Right atrium auricular region (tissue), 2 donors: ENCODE measurements around the gene RAB11B. TPM values are rescaled to one million over a fixed set of nuclear protein-coding genes. Genes with fewer than 3 reads are reported as not detected.

Experiments used
- DNase-seq: peaks from one replicate; pipeline ENCODE4 v3.0.0-alpha.2; 2019; ENCODE audit warnings: low spot score
- H3K27ac ChIP-seq, 2 donors: fragments of 200-600 bp; sonication (generic); 1 replicate in 1 of 2; 2 replicates in 1 of 2; pipeline ENCODE4 v1.5.1; 2016 to 2019
- H3K27me3 ChIP-seq, 2 donors: fragments of 200-600 bp; sonication (generic); one replicate each; pipeline versions ENCODE4 v1.5.1 to v1.6.0; 2017 to 2019
- H3K36me3 ChIP-seq: fragments of 200-600 bp; sonication (generic); one replicate; pipeline ENCODE4 v1.5.1; 2016
- H3K4me1 ChIP-seq, 2 donors: fragments of 200-600 bp; sonication (generic); one replicate each; pipeline versions ENCODE4 v1.5.1 to v1.6.0; 2017 to 2019
- H3K4me3 ChIP-seq, 2 donors: fragments of 200-600 bp; sonication (generic); 1 replicate in 1 of 2; 2 replicates in 1 of 2; pipeline ENCODE4 v1.5.1; 2017 to 2019; ENCODE audit warnings: mild to moderate bottlenecking in 1 of 2, moderate library complexity in 1 of 2
- H3K9me3 ChIP-seq, 2 donors: fragments of 200-600 bp; sonication (generic); one replicate each; pipeline ENCODE4 v1.5.1; 2019
- CTCF ChIP-seq, 2 donors: fragments of 200-600 bp; sonication (generic); IDR thresholded peaks; one replicate each; pipeline ENCODE4 v1.5.1; 2019; ENCODE audit warnings: antibody characterized with exemption in 2 of 2
- microRNA-seq, 2 donors: library from miRNA; unstranded; fragments of <30 nt; microRNA quantifications; one replicate each; pipeline ENCODE4, GENCODE V29; 2016 to 2017; ENCODE audit warnings: borderline number of aligned reads in 2 of 2, borderline replicate concordance in 1 of 2
- total RNA-seq, 2 donors: library from RNA; depleted of rRNA; stranded (reverse); fragments of >200 nt; gene quantifications; one replicate each; pipeline ENCODE4 v1.1.0, GENCODE V29; 2016

The RAB11B gene
- total RNA-seq, 2 donors from 2014 or later, result 51.0 to 66.0 TPM

GRCh38 chr19:8449830-8450229 is 59.7 kb downstream of the RAB11B start:
- Histone ChIP-seq H3K4me1 (peaks cover 0 to 87% of the 10 kb centered on the region in 2 donors), H3K27ac (no peak overlapping the region), H3K27me3 (no peaks in the 10 kb centered on the region), H3K9me3 (no peaks in the 10 kb centered on the region), H3K4me3 (no peak overlapping the region), H3K36me3 (peaks cover 9% of the 10 kb centered on the region)
- no peak for DNase-seq
- TF ChIP-seq CTCF (IDR thresholded peaks at IDR 0.05), result no peak

GRCh38 chr19:8451377-8451776 is 61.2 kb downstream of the RAB11B start:
- no peak overlapping the region for H3K4me3 ChIP-seq
- H3K9me3 ChIP-seq, result no peaks in the 10 kb centered on the region
- H3K36me3 ChIP-seq, result peaks cover 21% of the 10 kb centered on the region
- H3K4me1 ChIP-seq, result peaks cover 0 to 88% of the 10 kb centered on the region in 2 donors
- no peak for DNase-seq
- TF ChIP-seq CTCF (IDR thresholded peaks at IDR 0.05), result no peak
- H3K27me3 ChIP-seq, result no peaks in the 10 kb centered on the region
- H3K27ac ChIP-seq, result no peak overlapping the region

GRCh38 chr19:8451885-8452284 is 61.7 kb downstream of the RAB11B start:
- no peak for DNase-seq
- peaks cover 0 to 88% of the 10 kb centered on the region in 2 donors for H3K4me1 ChIP-seq
- TF ChIP-seq CTCF (IDR thresholded peaks at IDR 0.05), result no peak
- H3K9me3 ChIP-seq, result no peaks in the 10 kb centered on the region
- H3K27me3 ChIP-seq, result no peaks in the 10 kb centered on the region
- no peak overlapping the region for H3K4me3 ChIP-seq
- H3K36me3 ChIP-seq, result peaks cover 21% of the 10 kb centered on the region
- no peak overlapping the region for H3K27ac ChIP-seq

- no peak for DNase-seq
- H3K4me3 ChIP-seq, result no peak overlapping the region
- H3K36me3 ChIP-seq, result peaks cover 24% of the 10 kb centered on the region
- no peaks in the 10 kb centered on the region for H3K9me3 ChIP-seq
- no peak for TF ChIP-seq CTCF (IDR thresholded peaks at IDR 0.05)
- H3K4me1 ChIP-seq, result peaks cover 0 to 87% of the 10 kb centered on the region in 2 donors
- no peaks in the 10 kb centered on the region for H3K27me3 ChIP-seq
- peak overlapping the region in 1 of 2 donors; percentile 10 for H3K27ac ChIP-seq
Measured at GRCh38 chr19:8452446-8453123, 62.4 kb downstream of the RAB11B start.

GRCh38 chr19:8453616-8454015 is 63.5 kb downstream of the RAB11B start:
- peaks cover 0 to 87% of the 10 kb centered on the region in 2 donors for H3K4me1 ChIP-seq
- no peaks in the 10 kb centered on the region for H3K9me3 ChIP-seq
- no peak for TF ChIP-seq CTCF (IDR thresholded peaks at IDR 0.05)
- H3K36me3 ChIP-seq, result peaks cover 24% of the 10 kb centered on the region
- H3K4me3 ChIP-seq, result no peak overlapping the region
- DNase-seq, result no peak
- no peak overlapping the region for H3K27ac ChIP-seq
- H3K27me3 ChIP-seq, result no peaks in the 10 kb centered on the region

Small RNA genes within 50 kb of the gene (microRNA-seq; reads per million reads assigned to microRNA genes)
- 5.7 to 12.0 reads per million in 2 donors for gene MIR4999

Other genes with a start within 250 kb of the RAB11B start
- not detected for gene FBN3, start 240.8 kb upstream of the RAB11B start, total RNA-seq
- gene CERS4, start 181.0 kb upstream of the RAB11B start, total RNA-seq, result 10 to 100 TPM; 19.4 to 20.5 TPM
- gene CD320, start 82.0 kb upstream of the RAB11B start, total RNA-seq, result 10 to 100 TPM; 48.8 to 51.0 TPM
- 10 to 100 TPM; 81.0 to 82.0 TPM for gene NDUFA7, start 69.0 kb upstream of the RAB11B start, total RNA-seq
- gene RPS28, start 68.9 kb upstream of the RAB11B start, total RNA-seq, result 100 to 1,000 TPM; 158 to 402 TPM
- 10 to 100 TPM; 12.8 to 18.4 TPM for gene KANK3, start 47.1 kb upstream of the RAB11B start, total RNA-seq
- 10 to 100 TPM; 32.6 to 69.1 TPM for gene ANGPTL4, start 26.2 kb upstream of the RAB11B start, total RNA-seq
- gene MARCHF2, start 22.9 kb downstream of the RAB11B start, total RNA-seq, result 100 to 1,000 TPM; 222 to 270 TPM
- 10 to 100 TPM; 51.0 to 76.5 TPM for gene HNRNPM, start 54.6 kb downstream of the RAB11B start, total RNA-seq
- gene PRAM1, start 112.3 kb downstream of the RAB11B start, total RNA-seq, result under 1 TPM; 0.19 to 0.79 TPM
- gene ZNF414, start 123.8 kb downstream of the RAB11B start, total RNA-seq, result 10 to 100 TPM in 1 of 2 donors, 1 to 10 TPM in 1; 8.2 to 13.5 TPM
- gene MYO1F, start 187.1 kb downstream of the RAB11B start, total RNA-seq, result 10 to 100 TPM in 1 of 2 donors, 1 to 10 TPM in 1; 4.4 to 10.8 TPM
- 10 to 100 TPM; 13.1 to 14.9 TPM for gene ADAMTS10, start 220.4 kb downstream of the RAB11B start, total RNA-seq
- not detected for gene NFILZ, start 240.3 kb downstream of the RAB11B start, total RNA-seq